Stimulated activated CD8-positive, alpha-beta memory T cell treated with anti-CD3 and anti-CD28 coated beads, Interleukin-7, amount 100 ng/mL, for 4 hours (primary cell): ENCODE results near the gene C6orf47.

ENCODE experiments used
- DNase-seq, 2 donors: peaks; one replicate each; pipeline ENCODE4 v3.0.0-alpha.2; 2020; ENCODE audit warnings: low read depth in 2 of 2

The C6orf47 gene

DNA sequence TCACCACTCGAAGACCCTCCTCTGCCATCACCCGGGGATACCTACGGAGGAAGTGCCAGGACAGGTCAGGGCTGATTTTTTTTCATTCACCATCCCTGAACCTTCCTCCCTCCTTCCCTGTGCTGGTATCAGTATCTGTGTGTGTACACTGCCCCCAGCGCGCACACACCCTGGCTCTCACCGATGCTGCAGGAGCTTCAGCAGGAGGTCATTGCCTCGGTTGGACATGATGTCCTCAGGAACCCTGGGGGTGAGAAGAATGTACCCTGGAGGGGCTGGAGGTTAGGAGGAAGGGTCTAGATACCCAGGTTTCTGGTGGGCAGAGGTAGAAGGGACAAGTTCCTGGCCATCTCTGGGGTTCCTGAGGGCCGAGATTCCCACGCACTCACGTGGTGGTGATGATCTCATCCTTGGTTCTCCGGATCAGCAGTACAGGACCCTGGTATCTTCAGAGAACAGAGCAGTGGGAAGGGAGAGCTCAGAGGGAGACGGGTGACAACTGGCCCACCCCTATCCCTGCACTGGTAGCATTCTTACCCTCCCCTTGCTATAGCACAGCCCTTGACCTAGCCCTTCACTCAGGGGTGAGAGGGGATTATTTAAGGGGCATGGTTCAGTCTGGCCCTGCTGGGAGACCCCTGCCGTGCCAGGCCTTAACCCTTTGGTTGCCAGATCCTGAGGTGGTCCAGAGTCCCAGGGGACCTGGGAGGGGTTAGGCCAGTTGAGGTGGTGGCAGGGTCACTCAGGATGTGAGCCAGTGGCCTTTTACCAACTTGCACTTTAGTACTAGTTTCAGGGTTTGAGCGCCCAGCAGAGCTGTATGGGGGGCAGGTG lies 27.5 kb upstream of the C6orf47 start:
- no peak for DNase-seq

DNA sequence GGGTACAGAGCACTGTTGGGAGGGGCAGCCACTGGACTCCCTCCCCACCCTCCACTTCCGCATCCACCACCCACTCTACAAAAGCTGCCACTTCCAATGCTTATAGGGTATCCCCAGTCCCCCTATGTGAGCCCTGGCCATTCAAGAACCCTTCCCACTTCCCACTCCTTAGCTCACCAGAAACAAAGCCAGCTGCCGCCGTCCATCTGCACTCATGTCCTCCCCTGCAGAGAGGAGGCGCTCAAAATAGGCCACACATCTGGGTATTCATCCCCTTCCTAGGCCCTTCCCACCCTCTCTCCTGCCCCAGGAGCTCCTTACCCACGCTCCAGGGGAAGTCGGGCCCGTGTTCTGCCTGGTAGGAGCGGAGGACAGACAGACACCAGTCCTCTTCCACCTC lies 26.7 kb upstream of the C6orf47 start:
- no peak for DNase-seq

DNA sequence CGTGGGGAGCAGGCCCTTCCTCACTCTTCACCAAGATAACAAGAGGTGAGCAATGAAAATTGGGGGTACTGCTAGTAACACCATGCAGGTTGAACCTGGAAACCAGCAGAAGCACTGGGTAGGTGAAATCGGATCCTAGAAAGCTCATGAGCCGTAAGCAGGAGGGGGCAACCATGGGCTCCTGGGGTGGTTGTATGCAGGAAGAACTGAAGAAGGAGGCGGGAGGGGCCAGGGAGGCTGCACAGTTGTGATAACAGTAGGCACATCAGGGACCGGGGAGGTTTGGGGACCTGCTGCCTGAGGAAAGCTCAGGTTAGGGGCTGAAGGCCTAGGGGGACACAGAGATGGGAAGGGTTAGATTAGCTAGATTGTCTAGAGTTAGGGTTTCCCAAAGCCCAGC lies 25.9 kb upstream of the C6orf47 start:
- no peak for DNase-seq

DNA sequence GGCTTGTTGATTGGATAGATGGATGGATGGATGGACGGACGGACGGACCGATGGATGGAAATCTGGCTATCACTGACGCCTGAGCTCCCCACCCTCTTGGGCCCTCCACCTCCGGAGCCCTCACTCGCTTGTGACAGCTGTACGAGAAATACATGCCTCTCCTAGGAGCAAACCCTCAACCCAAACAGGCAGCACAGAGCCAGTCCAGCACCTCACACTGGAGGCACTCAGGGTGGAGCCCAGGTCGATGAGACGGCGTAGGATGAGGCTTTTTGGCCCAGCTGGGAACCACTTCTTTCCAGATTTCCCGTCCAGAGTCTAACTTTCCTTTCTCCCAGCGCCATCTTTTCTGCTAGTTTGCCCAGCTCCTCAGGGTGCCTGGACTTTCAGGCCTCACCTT lies 23.0 kb upstream of the C6orf47 start:
- DNase-seq = no peak

DNA sequence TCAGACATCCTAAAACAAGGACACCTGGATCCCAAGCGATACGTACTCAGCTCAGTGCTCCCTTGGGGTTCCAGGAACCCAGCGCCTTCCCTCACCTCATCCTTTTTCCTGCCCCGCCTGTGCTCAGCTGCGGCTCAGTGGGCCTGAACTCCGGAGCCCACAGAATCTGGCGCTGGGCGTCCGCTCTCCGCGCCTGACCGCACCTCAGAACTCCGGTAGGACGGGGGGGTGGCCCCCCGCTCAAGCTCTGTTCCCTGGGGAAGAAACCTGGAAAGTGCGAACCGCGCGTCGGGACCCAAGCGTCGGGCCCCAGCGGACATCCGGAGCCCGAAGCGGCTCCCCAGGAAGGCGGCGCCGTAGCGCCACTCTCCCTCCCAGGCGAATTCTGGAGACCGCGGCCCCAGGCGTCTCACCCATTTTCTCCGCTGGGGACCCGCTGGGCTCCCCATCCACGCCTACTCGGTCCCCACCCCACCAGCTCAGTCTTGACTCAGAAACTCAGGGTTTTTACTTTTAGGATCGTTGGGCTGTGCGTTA lies 20.6 kb upstream of the C6orf47 start:
- no peak for DNase-seq

DNA sequence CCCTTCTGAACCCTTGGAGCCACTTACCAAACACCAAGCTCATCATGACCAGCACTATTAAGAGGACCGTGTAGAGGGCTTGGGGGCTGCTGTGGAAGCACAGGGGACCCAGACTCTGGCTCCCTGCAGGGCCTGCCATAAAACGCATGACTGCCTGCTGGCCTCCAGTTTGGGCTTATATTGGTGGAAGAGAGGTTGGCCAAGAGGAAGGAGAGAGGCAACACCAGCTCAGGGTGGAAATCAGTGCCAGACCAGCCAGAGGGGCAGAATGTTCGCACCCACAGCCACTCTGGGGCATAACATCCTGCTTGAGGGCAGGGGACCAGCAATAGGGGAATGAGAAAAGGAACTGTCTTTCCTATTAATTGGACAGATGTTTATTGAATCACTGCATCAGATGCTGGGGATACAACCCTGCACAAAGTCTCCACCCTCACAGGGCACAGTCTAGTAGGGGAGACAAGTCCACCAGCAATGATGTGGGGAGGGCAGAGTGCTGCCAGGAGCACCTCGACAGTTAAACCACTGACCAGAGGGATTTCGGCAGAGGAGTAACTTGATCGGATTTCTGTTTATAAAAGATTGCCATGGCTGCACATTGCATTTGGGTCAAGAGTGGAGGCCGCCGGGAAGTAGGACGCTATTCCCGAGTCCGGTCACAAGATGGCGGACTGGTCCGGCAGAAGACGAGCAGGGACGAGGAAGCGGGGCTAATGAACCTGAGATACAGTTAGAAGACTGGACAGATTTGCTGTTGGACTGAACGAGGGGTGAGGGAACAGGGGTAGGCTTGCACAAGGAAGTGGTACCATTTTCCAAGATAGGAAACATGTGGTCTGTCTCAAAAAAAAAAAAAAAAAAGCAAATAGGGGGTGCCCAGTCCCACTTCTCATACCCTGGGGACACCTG lies 19.9 kb upstream of the C6orf47 start, which contains the start of gene LY6G5C:
TSS of gene LY6G5C (minus strand) at position 842 of the 909 bp plus-strand sequence. CDS start at position 148, 694 bp downstream.
- DNase-seq = peak; percentile 43

DNA sequence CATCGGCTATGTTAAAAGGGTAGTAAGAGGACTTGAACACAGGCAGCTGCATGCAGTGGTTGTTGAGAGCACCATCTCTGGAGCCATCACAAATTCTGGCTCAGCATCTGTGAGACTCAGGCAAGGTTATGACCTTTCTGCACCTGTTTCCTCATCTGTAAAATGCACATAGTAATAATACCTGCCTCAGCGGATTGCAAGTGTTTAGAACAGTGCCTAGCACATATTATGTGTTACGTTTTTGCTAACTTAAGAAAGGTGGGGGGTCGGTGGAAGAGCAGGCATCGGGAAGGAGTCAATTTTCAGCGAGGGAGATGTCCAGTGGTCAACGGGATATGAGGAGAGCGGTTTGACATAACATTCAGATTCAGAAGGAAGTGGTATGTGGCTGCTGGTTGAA lies 17.4 kb upstream of the C6orf47 start:
- no peak for DNase-seq

DNA sequence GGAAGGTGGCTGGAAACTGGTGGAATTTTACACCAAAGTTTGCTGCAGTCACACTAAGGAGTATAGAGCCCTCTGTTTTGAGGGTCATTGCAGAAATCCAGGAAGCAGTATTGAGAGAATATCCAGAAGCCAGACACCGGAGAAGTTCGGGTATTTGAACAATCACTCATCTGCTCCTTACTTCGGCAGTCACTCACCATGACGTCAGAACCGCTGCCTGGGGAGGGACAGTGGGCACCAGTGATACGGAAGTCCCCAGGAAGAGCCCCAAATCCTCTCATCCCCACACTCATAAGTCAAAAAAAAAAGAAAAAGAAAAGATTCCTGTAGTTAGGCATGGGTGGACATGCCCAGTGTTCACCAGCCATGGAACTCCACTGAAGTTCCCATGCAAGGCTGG lies 16.3 kb upstream of the C6orf47 start:
- DNase-seq = no peak

DNA sequence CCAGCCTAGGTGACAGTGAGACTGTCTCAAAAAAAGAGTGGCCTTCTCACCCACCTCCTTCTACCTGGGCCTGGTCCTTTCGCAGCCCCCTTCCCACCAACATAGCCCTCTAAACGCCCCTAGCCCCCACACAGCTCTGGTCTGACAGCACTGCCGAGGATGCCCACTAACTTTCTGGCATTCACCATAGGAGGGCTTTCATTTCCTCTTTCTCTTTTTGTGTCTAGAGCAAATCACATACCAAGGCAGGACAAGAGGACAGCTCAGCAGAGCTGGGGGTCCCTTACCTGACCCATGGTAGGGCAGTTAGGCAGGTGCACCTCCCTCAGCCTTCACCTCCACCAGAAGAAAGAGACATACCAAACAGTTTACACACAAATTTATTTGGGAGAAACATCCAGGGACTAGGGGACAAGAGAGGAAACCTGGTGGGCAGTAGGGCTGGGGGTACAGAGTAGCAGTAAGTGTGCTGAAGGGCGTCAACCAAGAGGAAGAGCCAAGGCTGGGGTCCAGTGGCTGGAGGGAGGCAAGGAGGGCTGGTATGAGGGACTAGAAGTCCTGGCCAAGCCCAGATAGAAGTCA lies 15.8 kb upstream of the C6orf47 start:
- DNase-seq = no peak

DNA sequence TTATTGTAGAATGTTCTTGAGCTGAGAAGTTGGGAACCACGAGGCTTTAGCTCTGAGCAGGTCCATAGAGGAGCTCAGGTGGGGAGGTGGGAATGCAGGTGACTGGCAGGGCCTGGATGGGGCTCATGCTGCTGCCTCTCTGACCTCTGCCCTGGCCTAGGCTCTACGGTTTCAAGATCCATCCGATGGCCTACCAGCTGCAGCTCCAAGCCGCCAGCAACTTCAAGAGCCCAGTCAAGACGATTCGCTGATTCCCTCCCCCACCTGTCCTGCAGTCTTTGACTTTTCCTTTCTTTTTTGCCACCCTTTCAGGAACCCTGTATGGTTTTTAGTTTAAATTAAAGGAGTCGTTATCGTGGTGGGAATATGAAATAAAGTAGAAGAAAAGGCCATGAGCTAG lies 9.1 kb upstream of the C6orf47 start, which contains the start of gene LY6G5B:
TSS of gene LY6G5B (plus strand) at position 301 of the 400 bp plus-strand sequence. CDS start 975 bp downstream, outside the sequence.
- DNase-seq = no peak

DNA sequence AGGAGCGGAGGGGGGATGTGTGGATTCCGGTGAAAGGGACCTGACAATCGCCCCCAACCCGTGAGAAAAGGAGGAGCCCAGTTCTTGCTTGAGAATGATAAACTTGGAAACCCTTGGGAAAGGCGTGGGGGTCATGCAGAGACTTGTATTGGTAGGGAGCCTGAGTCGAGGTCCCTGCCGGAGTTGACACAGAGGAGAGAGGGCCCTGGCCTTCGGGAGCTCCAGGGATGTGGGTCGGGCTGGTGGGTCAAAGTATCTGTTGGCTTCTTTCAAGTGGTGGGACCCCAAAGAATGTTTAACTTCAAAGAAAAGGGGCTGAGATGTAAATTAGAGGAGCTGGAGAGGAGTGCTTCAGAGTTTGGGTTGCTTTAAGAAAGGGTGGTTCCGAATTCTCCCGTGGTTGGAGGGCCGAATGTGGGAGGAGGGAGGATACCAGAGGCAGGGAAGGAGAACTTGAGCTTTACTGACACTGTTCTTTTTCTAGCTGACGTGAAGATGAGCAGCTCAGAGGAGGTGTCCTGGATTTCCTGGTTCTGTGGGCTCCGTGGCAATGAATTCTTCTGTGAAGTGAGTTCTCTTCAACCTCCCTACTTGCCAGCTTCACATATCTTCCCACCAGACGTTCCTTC lies 5.9 kb upstream of the C6orf47 start:
- no peak for DNase-seq

DNA sequence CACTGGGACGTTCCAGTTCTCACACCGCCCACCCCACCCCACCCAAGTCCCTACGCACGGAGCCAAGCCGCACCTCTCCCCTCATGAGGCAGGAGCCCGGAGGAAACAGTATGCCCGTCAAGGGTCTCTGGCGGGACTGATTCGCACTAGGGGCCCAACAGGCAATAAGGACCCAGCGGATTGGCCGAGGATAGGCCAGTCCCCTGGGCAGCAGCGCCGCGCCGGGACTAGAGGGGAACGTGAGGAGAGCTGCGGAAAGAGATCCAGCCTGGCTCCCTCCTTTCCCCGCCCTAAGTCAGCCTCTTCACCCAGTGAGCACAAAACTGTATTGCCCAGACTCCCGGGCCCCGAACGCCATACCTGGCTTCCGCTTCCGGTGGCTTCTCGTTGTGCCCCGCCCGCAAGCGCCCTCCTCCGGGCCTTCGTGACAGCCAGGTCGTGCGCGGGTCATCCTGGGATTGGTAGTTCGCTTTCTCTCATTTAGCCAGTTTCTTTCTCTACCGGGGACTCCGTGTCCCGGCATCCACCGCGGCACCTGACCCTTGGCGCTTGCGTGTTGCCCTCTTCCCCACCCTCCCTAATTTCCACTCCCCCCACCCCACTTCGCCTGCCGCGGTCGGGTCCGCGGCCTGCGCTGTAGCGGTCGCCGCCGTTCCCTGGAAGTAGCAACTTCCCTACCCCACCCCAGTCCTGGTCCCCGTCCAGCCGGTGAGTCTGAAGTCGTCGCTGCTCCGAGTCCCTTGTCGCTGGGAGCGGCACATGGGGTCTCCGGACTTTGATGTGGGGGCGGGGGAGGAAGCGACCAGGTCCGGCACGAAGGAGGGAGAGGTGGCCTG lies 5.1 kb upstream of the C6orf47 start, which contains the start of gene CSNK2B:
TSS of gene CSNK2B (plus strand) at position 580 of the 836 bp plus-strand sequence. CDS start 752 bp downstream, outside the sequence.
- DNase-seq = peak; percentile 98

DNA sequence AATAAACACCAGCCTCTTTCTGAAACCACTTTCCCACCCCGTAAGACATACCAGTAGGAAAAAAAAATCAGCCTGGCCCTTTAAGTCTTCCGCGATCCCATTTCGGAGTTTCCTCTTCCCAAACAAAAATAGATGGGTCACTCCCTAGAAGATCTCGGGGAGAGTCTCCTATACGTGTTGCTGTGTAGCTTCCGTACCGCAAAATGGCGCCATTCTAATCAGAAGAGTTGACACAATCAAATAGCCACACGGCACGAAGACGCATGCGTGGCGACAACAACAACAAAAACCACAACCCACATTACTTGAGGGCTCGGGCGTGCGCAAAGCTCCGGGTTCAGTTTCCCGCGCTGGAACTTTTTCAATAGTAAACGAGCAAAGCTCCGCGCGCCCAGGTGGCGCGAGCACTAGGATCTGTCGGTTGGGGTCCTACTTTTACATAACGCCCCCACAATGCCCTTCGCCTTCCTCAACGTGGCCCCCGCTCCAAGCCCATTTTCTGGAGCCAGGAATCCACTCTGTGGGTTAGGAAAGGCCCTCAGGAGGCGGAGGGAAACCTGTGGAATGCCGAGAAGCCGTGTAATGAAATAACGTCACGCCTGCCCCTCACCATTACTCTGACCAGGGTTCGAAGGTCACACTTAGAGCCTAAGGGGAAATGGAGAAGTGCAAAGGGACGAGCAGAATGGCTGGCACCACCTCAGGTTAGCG lies 4.4 kb upstream of the C6orf47 start, which contains the start of gene GPANK1:
TSS of gene GPANK1 (minus strand) at position 208 of the 711 bp plus-strand sequence. CDS start 519 bp downstream, outside the sequence.
- DNase-seq = peak; percentile 82 to 87

DNA sequence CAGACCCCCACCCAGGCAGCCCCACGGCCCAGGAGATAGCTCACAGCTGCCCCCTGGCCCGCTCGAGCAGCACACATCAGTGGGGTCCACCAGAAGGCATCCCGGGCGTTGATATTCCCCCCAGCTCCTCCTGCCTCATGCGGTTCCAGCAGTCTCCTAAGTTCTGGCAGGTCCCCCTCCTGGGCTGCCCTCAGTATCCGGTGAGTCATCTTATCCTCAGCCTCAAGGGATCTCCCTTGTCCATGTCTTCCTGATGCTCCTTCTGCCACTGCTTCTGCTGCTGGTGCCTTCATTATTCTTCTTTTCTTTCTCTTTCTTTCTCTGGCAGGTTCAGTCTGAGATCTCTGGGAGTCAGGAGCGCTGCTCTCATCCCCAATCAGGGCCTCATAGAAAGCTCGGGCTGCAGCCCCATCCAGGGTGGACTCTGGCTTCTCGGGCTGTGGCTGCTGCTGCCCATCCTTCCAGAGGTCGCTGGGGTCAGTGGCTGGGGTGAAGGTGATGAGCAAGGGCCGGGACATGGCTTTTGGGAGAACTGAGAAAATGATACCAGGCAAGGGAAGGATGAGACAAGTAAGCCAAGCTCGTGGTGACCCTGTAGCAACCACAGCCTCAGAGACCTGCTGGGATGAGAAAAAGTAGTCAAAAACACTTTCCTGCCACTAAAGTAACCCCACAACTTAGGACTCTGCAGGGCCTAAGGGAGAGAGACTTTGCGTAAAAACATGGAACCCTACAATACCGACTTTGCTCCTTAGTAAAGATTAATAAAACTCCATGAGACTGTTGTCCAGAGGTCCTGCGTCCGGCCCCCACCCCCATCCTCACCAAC lies 3.6 kb upstream of the C6orf47 start:
- no peak for DNase-seq

DNA sequence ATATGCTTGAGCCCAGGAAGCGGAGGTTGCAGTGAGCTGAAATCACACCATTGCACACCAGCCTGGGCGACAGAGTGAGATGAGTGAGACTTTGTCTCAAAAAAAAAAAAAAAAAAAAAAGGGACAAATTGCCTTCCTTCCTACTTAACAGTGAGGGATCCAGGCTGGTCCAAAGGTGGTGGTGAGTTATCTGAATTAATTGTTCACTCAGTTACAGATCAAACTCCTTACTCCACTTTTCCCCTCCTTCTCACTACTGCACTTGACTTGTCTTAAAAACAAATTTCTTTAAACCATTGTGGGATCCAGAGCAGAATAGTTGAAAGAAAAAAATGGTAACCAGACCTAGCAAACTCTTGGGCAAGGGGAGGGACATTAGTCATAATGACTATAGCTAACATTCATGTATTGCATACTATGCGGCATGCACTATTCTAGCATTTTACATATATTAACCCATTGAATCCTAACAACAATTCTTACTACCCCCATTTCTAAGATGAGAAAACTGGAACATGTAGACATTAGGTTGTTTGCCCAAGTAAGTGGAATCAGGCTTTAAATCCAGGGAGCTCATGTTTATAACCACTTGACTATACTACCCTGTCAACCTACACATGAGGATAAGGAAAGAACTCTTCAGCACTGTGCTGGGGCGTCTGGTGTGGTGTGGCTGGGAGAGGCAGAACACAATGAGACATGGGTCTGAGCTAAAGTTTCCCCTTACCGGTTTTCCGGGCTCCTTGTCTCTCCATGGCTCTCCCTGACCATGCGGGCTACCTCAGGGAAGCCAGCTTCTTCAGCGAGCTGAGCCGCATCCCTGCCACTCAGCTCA lies 2.8 kb upstream of the C6orf47 start:
- DNase-seq = no peak

DNA sequence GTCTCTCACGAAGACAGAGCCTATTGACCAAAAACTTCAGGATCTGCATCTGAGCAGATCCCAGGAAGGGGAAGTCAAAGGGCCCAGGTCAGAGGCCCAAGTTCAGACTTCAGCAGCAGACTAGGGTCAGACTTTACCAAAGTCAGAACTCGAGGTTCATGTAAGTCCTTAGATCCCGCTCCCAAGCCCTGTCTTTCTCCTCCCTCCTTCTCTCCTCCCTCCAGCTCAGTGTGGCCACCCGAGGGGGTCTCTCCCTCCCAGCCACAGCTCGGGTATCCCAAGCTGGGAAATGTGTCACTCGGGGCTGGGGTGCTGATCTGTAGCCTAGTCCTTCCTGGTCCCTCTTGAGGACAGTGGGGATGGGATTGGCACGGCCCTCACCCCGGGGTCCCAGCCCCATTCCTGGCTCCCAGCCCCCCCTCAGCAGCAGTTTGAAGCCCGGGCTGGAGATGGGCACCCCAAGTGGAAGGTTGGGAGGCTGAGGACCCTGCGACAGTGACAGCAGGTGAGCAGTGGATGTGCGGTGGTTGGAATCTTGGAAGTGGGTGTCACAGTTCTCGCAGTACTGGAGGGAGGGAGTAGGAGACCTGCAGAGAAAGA lies 1.6 kb upstream of the C6orf47 start:
- no peak for DNase-seq
